Measurements from ENCODE around the gene CABYR. TPM values are rescaled to one million over a fixed set of nuclear protein-coding genes. Genes with fewer than 3 reads are reported as not detected.

Gene CABYR
- total and polyA plus RNA-seq, 2 of the 8 experiments (the other 6 are each of a cell fraction or from before 2014, with no cell fraction given), result 14.5 to 18.8 TPM

DNA sequence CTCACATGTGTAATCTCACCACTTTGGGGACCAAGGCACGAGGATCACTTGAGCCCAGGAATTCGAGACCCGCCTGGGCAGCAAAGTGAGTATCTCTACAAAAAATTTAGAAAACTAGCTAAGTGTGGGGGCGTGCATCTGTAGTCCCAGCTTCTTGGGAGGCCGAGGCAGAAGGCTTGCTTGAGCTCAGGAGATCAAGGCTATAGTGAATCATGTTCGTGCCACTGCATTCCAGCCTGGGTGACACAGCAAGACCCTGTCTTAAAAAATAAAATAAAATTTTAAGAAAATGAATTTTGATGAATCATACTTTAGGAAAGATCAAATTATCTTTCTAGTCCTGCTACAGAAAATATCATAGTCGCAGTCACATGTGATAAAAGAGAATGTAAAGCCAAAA, 46.9 kb downstream of the CABYR start:
- Histone ChIP-seq H3K4me2 (ENCODE audit: insufficient read depth in 1 of 2, low read depth in 2 of 2, low read length in 2 of 2) (no peak overlapping the region), H3K9me3 (ENCODE audit: insufficient read depth in 2 of 2, low read depth in 1 of 2, low read length in 1 of 2) (no peaks in the 10 kb centered on the region), H3K27ac (ENCODE audit: low read depth, low read length) (no peak overlapping the region), H3K79me2 (ENCODE audit: control insufficient read depth in 1 of 2, insufficient read depth in 2 of 2, low read length in 2 of 2) (peaks cover 0 to 2% of the 10 kb centered on the region in 2 experiments; a peak in 1 of 4 replicates), H4K8ac (ENCODE audit: extremely low read depth, insufficient read depth, low read length) (no peak overlapping the region), H3K9ac (replicated peaks in 1 of 4; ENCODE audit: extremely low read depth in 1 of 4, low read depth in 3 of 4, low read length in 3 of 4) (no peak overlapping the region), H2AFZ (ENCODE audit: low read length) (no peak overlapping the region), H3K56ac (replicated peaks; ENCODE audit: insufficient read length, low read depth, low read length) (no peak overlapping the region), H3K4ac (replicated peaks; ENCODE audit: insufficient read length, low read depth, low read length) (no peak overlapping the region), H3K4me1 (replicated peaks in 1 of 4; ENCODE audit: control insufficient read depth in 3 of 4, insufficient read depth in 4 of 4, low read length in 3 of 4) (peaks cover 0 to 4% (median 2%) of the 10 kb centered on the region in 4 experiments; a peak in 1 of 7 replicates), H4K5ac (ENCODE audit: insufficient read length, low read depth, low read length) (no peak overlapping the region), H4K20me1 (replicated peaks in 1 of 2; ENCODE audit: control insufficient read depth in 1 of 2, insufficient read depth in 2 of 2, low read length in 2 of 2) (no peaks in the 10 kb centered on the region), H3K23ac (ENCODE audit: insufficient read length) (no peak overlapping the region), H2BK5ac (ENCODE audit: low read depth, low read length) (no peak overlapping the region), H2BK20ac (ENCODE audit: low read length) (no peak overlapping the region), H2BK120ac (replicated peaks; ENCODE audit: low read depth, low read length) (no peak overlapping the region), H2BK12ac (ENCODE audit: low read depth, low read length) (no peak overlapping the region), H3K27me3 (replicated peaks in 1 of 4; ENCODE audit: control insufficient read depth in 3 of 4, extremely low read depth in 1 of 4, insufficient read depth in 3 of 4, low read length in 3 of 4) (no peaks in the 10 kb centered on the region), H3K36me3 (ENCODE audit: control insufficient read depth in 2 of 4, insufficient read depth in 4 of 4, low read length in 3 of 4) (peaks cover 0 to 2% (median 0%) of the 10 kb centered on the region in 4 experiments; a peak in 3 of 8 replicates), H2BK15ac (ENCODE audit: low read length) (no peak overlapping the region), H3K23me2 (ENCODE audit: low read depth, low read length) (no peaks in the 10 kb centered on the region), H2AK5ac (ENCODE audit: low read depth, low read length) (no peak overlapping the region), H3K4me3 (ENCODE audit: extremely low read depth in 1 of 4, insufficient read depth in 2 of 4, low read depth in 3 of 4, low read length in 4 of 4) (no peak overlapping the region), H3K79me1 (ENCODE audit: low read depth, low read length) (0 out of 2 replicates have a peak, but pooled peaks cover 2% of the 10 kb centered on the region), H3K14ac (ENCODE audit: insufficient read length) (no peak overlapping the region), H4K91ac (replicated peaks; ENCODE audit: insufficient read length, low read length) (no peak overlapping the region), H3K18ac (ENCODE audit: extremely low read depth, low read length) (no peak overlapping the region)
- WGBS, 2 experiments (ENCODE audit: extremely low coverage in 1 of 2, insufficient coverage in 1 of 2, insufficient read length in 1 of 2, insufficient replicate concordance in 2 of 2, low coverage in 1 of 2, low lambda C conversion rate in 2 of 2, missing lambda C conversion rate in 1 of 2), result 90% methylated on average over 7 of the region's 7 CpGs; no CpG with 5 or more reads in 1 of the 2 experiments
- DNase-seq (ENCODE audit: low read depth in 1 of 2, low spot score in 2 of 2) (no peak), FAIRE-seq (no peak)
- ChIA-PET CTCF (ENCODE audit: partially characterized antibody) (interaction anchor here (1.8 kb wide), 1 partner anchor 9 kb away, joined by 5 read pairs; no protein-coding TSS in a partner anchor), POLR2A (ENCODE audit: partially characterized antibody) (no interaction called here)
- TF ChIP-seq CBX8 (IDR thresholded peaks at IDR 0.05; ENCODE audit: borderline replicate concordance, low read depth, low read length), result no peak
- no peak for TF ChIP-seq TAF7 (optimal IDR thresholded peaks at IDR 0.05; ENCODE audit: borderline replicate concordance, low read depth, low read length)
- no peak for TF ChIP-seq SP4 (IDR thresholded peaks at IDR 0.05; ENCODE audit: low read length)
- TF ChIP-seq CEBPB (IDR thresholded peaks at IDR 0.05; ENCODE audit: low read depth, low read length), result no peak
- no peak for TF ChIP-seq RAD21 (IDR thresholded peaks at IDR 0.05 in 1 of 2, conservative IDR thresholded peaks at IDR 0.05 in 1 of 2; ENCODE audit: low read depth in 2 of 2, low read length in 2 of 2)
- TF ChIP-seq SIRT6 (IDR thresholded peaks at IDR 0.05; ENCODE audit: low read length), result no peak

Data from H1 (cell line).